GM19463 (cell line): ENCODE results near the gene COQ8B.
"Not testable (repeated sequence)": the region's sequence is repeated elsewhere in the genome, so short reads cannot be mapped to it uniquely, and the experiment has no call there.

Source experiments
- ATAC-seq: cut with Tn5 transposase; IDR thresholded peaks from one replicate; pipeline ENCODE4 v1.9.1; 2021; ENCODE audit warnings: mild to moderate bottlenecking, moderate library complexity; ENCODE audit not compliant: unreplicated experiment

Gene COQ8B

GRCh38 chr19:40742886-40743285, 26.2 kb upstream of the COQ8B start:
- no peak for ATAC-seq

GRCh38 chr19:40742477-40742876, 25.8 kb upstream of the COQ8B start:
- ATAC-seq: no peak

- no peak for ATAC-seq
Observed at GRCh38 chr19:40741527-40742390, 25.1 kb upstream of the COQ8B start.

GRCh38 chr19:40740747-40741146, 24.1 kb upstream of the COQ8B start:
- no peak for ATAC-seq

GRCh38 chr19:40739871-40740703, 23.4 kb upstream of the COQ8B start:
- no peak for ATAC-seq

- ATAC-seq: no peak
Observed at GRCh38 chr19:40739030-40739839, 22.5 kb upstream of the COQ8B start.

- ATAC-seq: no peak
Observed at GRCh38 chr19:40737102-40737644, 20.5 kb upstream of the COQ8B start.

GRCh38 chr19:40736661-40737060, 20.0 kb upstream of the COQ8B start:
- no peak for ATAC-seq

- ATAC-seq: no peak
Observed at GRCh38 chr19:40735013-40735771, 18.5 kb upstream of the COQ8B start.

GRCh38 chr19:40733149-40733548, 16.5 kb upstream of the COQ8B start:
- ATAC-seq: no peak

- ATAC-seq: not testable (repeated sequence)
Observed at GRCh38 chr19:40732304-40732703, 15.6 kb upstream of the COQ8B start.

GRCh38 chr19:40730065-40730464, 13.4 kb upstream of the COQ8B start:
- not testable (repeated sequence) for ATAC-seq

- ATAC-seq: no peak
Observed at GRCh38 chr19:40726279-40726678, 9.6 kb upstream of the COQ8B start.

GRCh38 chr19:40724855-40725254, 8.2 kb upstream of the COQ8B start:
- ATAC-seq: no peak

- no peak for ATAC-seq
Observed at GRCh38 chr19:40724315-40724714, 7.6 kb upstream of the COQ8B start.

- no peak for ATAC-seq
Observed at GRCh38 chr19:40723661-40724254, 7.1 kb upstream of the COQ8B start.

GRCh38 chr19:40721936-40722661, 5.4 kb upstream of the COQ8B start:
- ATAC-seq: no peak

- no peak for ATAC-seq
Observed at GRCh38 chr19:40721140-40721486, 4.4 kb upstream of the COQ8B start.

- ATAC-seq: no peak
Observed at GRCh38 chr19:40719414-40719894, 2.8 kb upstream of the COQ8B start.
